Measurements from ENCODE around the gene ACOT7.

Gene ACOT7

DNA sequence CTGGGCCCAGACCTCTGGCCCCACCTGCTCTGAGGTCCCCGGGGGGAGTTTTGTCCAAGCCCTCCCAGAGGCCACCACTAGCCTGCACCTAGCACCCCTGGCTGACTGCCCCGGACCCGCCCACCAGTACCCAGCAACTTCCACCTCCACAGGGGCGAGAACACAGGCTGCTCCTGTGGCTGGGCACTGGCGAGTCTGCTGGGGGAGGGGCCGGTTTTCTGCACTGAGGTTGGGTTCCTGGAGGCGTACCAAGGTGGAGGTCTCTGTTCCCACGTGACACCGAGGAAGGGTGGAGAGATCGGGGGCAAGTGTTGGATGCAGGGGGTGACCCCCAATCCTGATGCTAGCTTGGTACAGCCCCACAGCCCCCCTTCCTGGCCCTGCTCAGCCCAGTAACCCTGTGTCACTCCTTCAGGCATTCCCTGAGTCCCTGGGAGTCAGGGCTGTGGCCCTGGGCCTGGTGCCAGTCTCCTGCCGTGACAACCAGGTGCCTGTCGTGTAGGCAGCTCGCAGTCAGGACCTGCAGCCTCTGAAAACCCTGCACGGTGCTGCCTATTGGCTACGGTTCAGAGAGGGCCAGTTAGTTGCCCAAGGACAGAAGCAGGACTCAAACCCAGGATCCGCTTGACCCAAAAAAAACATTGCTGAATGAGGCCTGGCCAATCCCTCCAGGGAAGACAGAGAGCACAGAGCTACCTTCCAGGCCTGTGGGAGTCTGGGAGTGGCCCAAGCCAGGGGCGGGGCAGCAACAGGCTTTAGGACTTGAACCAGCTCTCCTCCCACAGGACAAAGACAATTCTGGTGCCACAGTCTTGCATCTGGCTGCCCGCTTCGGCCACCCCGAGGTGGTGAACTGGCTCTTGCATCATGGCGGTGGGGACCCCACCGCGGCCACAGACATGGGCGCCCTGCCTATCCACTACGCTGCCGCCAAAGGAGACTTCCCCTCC is 34.1 kb upstream of the ACOT7 start:
- Histone ChIP-seq H3K9me3 (ENCODE audit: control insufficient read depth, insufficient read depth, low read length) (no peaks in the 10 kb centered on the region), H3K4me2 (ENCODE audit: low read length) (no peak overlapping the region), H3K36me3 (ENCODE audit: control insufficient read depth, low read length) (no peaks in the 10 kb centered on the region), H3F3A (ENCODE audit: control insufficient read depth, insufficient read depth) (no peaks in the 10 kb centered on the region), H3K27me3 (ENCODE audit: control insufficient read depth, low read length) (peaks cover 38% of the 10 kb centered on the region), H3K79me2 (ENCODE audit: control insufficient read depth, low read length) (no peaks in the 10 kb centered on the region), H3K9me2 (replicated peaks; ENCODE audit: control insufficient read depth, low read length) (no peaks in the 10 kb centered on the region), H3K27ac (ENCODE audit: low read depth, low read length) (no peak overlapping the region), H3K4me1 (ENCODE audit: control insufficient read depth, low read length) (no peaks in the 10 kb centered on the region), H4K20me1 (ENCODE audit: control insufficient read depth, insufficient read depth, low read depth, low read length) (no peaks in the 10 kb centered on the region), H3K4me3 (ENCODE audit: low read length) (no peak overlapping the region)
- TF ChIP-seq, protein P1, sequence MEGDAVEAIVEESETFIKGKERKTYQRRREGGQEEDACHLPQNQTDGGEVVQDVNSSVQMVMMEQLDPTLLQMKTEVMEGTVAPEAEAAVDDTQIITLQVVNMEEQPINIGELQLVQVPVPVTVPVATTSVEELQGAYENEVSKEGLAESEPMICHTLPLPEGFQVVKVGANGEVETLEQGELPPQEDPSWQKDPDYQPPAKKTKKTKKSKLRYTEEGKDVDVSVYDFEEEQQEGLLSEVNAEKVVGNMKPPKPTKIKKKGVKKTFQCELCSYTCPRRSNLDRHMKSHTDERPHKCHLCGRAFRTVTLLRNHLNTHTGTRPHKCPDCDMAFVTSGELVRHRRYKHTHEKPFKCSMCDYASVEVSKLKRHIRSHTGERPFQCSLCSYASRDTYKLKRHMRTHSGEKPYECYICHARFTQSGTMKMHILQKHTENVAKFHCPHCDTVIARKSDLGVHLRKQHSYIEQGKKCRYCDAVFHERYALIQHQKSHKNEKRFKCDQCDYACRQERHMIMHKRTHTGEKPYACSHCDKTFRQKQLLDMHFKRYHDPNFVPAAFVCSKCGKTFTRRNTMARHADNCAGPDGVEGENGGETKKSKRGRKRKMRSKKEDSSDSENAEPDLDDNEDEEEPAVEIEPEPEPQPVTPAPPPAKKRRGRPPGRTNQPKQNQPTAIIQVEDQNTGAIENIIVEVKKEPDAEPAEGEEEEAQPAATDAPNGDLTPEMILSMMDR (IDR thresholded peaks at IDR 0.05; ENCODE audit: low read depth, low read length, poor library complexity, severe bottlenecking) = no peak
- TF ChIP-seq EZH2phosphoT487 (IDR thresholded peaks at IDR 0.05; ENCODE audit: borderline replicate concordance, low read length) = no peak

DNA sequence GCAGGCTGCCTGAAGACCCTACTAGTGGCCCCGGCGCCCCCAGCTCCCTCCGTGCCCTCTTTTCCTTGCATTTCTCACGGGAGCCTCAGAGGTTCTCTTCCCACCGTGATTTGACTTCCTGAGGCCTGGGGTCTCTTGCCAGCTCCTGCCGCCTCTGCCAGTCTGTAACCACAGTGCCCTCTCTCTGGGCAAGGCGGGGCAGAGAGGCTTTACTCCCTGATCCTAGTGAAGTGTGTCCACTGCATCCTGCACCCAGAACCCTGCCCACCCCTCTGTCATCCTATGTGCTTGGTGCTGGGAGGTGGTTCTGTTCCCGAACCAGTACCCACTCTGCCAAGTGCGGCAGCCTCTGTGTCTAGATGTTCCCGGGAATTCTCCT is 33.4 kb upstream of the ACOT7 start:
- Histone ChIP-seq H3K4me3 (ENCODE audit: low read length) (no peak overlapping the region), H3K79me2 (ENCODE audit: control insufficient read depth, low read length) (no peaks in the 10 kb centered on the region), H3F3A (ENCODE audit: control insufficient read depth, insufficient read depth) (no peaks in the 10 kb centered on the region), H3K27ac (ENCODE audit: low read depth, low read length) (no peak overlapping the region), H3K9me2 (replicated peaks; ENCODE audit: control insufficient read depth, low read length) (no peaks in the 10 kb centered on the region), H3K4me2 (ENCODE audit: low read length) (no peak overlapping the region), H3K4me1 (ENCODE audit: control insufficient read depth, low read length) (no peaks in the 10 kb centered on the region), H3K9me3 (ENCODE audit: control insufficient read depth, insufficient read depth, low read length) (no peaks in the 10 kb centered on the region), H3K27me3 (ENCODE audit: control insufficient read depth, low read length) (peaks cover 39% of the 10 kb centered on the region), H4K20me1 (ENCODE audit: control insufficient read depth, insufficient read depth, low read depth, low read length) (no peaks in the 10 kb centered on the region), H3K36me3 (ENCODE audit: control insufficient read depth, low read length) (no peaks in the 10 kb centered on the region)
- TF ChIP-seq EZH2phosphoT487 (IDR thresholded peaks at IDR 0.05; ENCODE audit: borderline replicate concordance, low read length) = no peak
- TF ChIP-seq, protein P1 (IDR thresholded peaks at IDR 0.05; ENCODE audit: low read depth, low read length, poor library complexity, severe bottlenecking) = no peak

DNA sequence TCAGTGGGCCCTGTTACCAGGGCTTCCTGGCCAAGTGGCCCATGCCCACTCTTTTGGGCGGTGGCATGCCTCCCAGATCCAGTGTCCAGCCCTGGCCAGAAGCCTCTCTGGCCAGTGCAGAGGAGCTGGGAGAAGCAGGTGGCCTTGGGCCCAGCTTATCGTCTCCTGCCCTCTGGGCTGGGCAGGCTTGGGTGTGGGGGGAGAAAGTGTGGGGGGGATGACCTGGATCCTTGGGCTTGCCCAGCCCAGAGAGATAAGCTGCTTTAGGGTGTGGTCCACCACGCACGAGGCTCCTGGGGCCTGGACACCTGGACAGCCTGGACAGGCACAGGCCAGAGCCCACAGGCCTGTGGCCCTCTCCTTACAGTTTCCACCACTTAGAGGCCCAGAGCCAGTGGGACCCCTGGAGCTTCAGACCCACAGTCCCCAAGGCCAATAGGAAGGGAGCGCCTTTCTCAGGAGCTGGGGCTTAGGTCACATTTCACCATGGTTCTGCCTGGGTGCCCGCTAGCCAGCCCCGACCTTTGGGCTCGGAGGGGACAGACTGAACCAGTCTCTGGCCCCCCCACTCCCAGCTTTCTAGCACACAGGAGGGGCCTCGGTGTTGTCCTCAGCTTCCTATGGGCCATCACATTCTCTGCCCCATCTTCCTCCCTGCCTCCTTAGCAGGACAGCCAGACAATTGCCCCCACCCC is 32.9 kb upstream of the ACOT7 start:
- Histone ChIP-seq H3K4me3 (ENCODE audit: low read length) (no peak overlapping the region), H3K9me2 (replicated peaks; ENCODE audit: control insufficient read depth, low read length) (no peaks in the 10 kb centered on the region), H3K36me3 (ENCODE audit: control insufficient read depth, low read length) (no peaks in the 10 kb centered on the region), H3K9me3 (ENCODE audit: control insufficient read depth, insufficient read depth, low read length) (no peaks in the 10 kb centered on the region), H3K27me3 (ENCODE audit: control insufficient read depth, low read length) (peaks cover 44% of the 10 kb centered on the region), H3K4me1 (ENCODE audit: control insufficient read depth, low read length) (no peaks in the 10 kb centered on the region), H3K79me2 (ENCODE audit: control insufficient read depth, low read length) (no peaks in the 10 kb centered on the region), H3K27ac (ENCODE audit: low read depth, low read length) (no peak overlapping the region), H3F3A (ENCODE audit: control insufficient read depth, insufficient read depth) (no peaks in the 10 kb centered on the region), H3K4me2 (ENCODE audit: low read length) (no peak overlapping the region), H4K20me1 (ENCODE audit: control insufficient read depth, insufficient read depth, low read depth, low read length) (no peaks in the 10 kb centered on the region)
- TF ChIP-seq, protein P1 (IDR thresholded peaks at IDR 0.05; ENCODE audit: low read depth, low read length, poor library complexity, severe bottlenecking) = no peak
- TF ChIP-seq EZH2phosphoT487 (IDR thresholded peaks at IDR 0.05; ENCODE audit: borderline replicate concordance, low read length) = no peak
